Keratinocyte (primary cell): Measurements from ENCODE around the gene SSR3.

ENCODE experiments used
- EZH2 ChIP-seq: IDR thresholded peaks from one replicate; pipeline ENCODE4 v1.6.1; 2012; ENCODE audit warnings: inconsistent platforms, mild to moderate bottlenecking, low read length, moderate library complexity
- TF ChIP-seq, protein P1 (sequence below), 3 experiments: IDR thresholded peaks in 1 of 3; conservative IDR thresholded peaks in 1 of 3; optimal IDR thresholded peaks in 1 of 3; 2 replicates in 2 of 3; 3 replicates in 1 of 3; pipeline versions ENCODE3 to v1.5.1; 2011; ENCODE audit warnings: low read length in 3 of 3, mild to moderate bottlenecking in 3 of 3, moderate library complexity in 2 of 3, control low read depth in 1 of 3, inconsistent platforms in 1 of 3; ENCODE audit not compliant: insufficient read depth in 2 of 3; ENCODE audit errors: extremely low read depth in 1 of 3

GRCh38 chr3:156533205-156533604, 21.7 kb downstream of the SSR3 start:
- TF ChIP-seq EZH2, result no peak
- TF ChIP-seq, protein P1, sequence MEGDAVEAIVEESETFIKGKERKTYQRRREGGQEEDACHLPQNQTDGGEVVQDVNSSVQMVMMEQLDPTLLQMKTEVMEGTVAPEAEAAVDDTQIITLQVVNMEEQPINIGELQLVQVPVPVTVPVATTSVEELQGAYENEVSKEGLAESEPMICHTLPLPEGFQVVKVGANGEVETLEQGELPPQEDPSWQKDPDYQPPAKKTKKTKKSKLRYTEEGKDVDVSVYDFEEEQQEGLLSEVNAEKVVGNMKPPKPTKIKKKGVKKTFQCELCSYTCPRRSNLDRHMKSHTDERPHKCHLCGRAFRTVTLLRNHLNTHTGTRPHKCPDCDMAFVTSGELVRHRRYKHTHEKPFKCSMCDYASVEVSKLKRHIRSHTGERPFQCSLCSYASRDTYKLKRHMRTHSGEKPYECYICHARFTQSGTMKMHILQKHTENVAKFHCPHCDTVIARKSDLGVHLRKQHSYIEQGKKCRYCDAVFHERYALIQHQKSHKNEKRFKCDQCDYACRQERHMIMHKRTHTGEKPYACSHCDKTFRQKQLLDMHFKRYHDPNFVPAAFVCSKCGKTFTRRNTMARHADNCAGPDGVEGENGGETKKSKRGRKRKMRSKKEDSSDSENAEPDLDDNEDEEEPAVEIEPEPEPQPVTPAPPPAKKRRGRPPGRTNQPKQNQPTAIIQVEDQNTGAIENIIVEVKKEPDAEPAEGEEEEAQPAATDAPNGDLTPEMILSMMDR (optimal IDR thresholded peaks at IDR 0.05 in 1 of 3, IDR thresholded peaks at IDR 0.05 in 1 of 3, conservative IDR thresholded peaks at IDR 0.05 in 1 of 3; ENCODE audit: extremely low read depth in 1 of 3, insufficient read depth in 2 of 3, low read length in 3 of 3), result no peak
